Measurements from ENCODE around the gene NCBP3.

Gene NCBP3

GRCh38 chr17:3884188-3884587 lies 38.1 kb upstream of the NCBP3 start:
- Histone ChIP-seq H3K27ac (ENCODE audit: extremely low read depth, low read depth, low read length) (no peak overlapping the region), H3K4me1 (ENCODE audit: control insufficient read depth, insufficient read depth, low read length) (peaks cover 12% of the 10 kb centered on the region), H3K36me3 (ENCODE audit: control insufficient read depth in 2 of 2, insufficient read depth in 1 of 2, low read length in 2 of 2) (peaks cover 5 to 68% of the 10 kb centered on the region in 2 experiments), H3K4me3 (ENCODE audit: low read depth, low read length) (no peak overlapping the region), H3K9me3 (ENCODE audit: control insufficient read depth, insufficient read depth, low read depth, low read length) (no peaks in the 10 kb centered on the region)
- no peak for TF ChIP-seq ZNF670 (tag by site-specific recombination; IDR thresholded peaks at IDR 0.05; ENCODE audit: low read depth)
- no peak for TF ChIP-seq ZNF248 (tag by site-specific recombination; IDR thresholded peaks at IDR 0.05)
- no peak for TF ChIP-seq ZNF239 (tag by site-specific recombination; IDR thresholded peaks at IDR 0.05)
- no peak for TF ChIP-seq ZNF324 (tag by site-specific recombination; IDR thresholded peaks at IDR 0.05)
- TF ChIP-seq ZNF580 (tag by site-specific recombination; IDR thresholded peaks at IDR 0.05): no peak
- TF ChIP-seq EGR2 (tag by site-specific recombination; IDR thresholded peaks at IDR 0.05; ENCODE audit: low read depth): 0 out of 2 replicates have a peak, but pooled peaks have one; percentile 20
- no peak for TF ChIP-seq ZNF518A (tag by site-specific recombination; conservative IDR thresholded peaks at IDR 0.05; ENCODE audit: low read depth)
- no peak for TF ChIP-seq GLI2 (tag by site-specific recombination; IDR thresholded peaks at IDR 0.05; ENCODE audit: borderline replicate concordance, low read depth)
- no peak for TF ChIP-seq ZNF585B (tag by site-specific recombination; IDR thresholded peaks at IDR 0.05)
- ChIA-PET POLR2A (no interaction called here), CTCF (interaction anchor here (0.6 to 2.4 kb wide), 7 partner anchors 20 to 1025 kb away, joined by 3 to 8 read pairs (median 3); no protein-coding TSS in a partner anchor)

GRCh38 chr17:3882276-3882675 lies 36.2 kb upstream of the NCBP3 start:
- TF ChIP-seq REST (tag by site-specific recombination; IDR thresholded peaks at IDR 0.05): no peak
- H3K4me1 ChIP-seq (ENCODE audit: control insufficient read depth, insufficient read depth, low read length): no peaks in the 10 kb centered on the region
- POLR2A ChIA-PET: no interaction called here
- peaks cover 11 to 84% of the 10 kb centered on the region in 2 experiments for H3K36me3 ChIP-seq (ENCODE audit: control insufficient read depth in 2 of 2, insufficient read depth in 1 of 2, low read length in 2 of 2)
- no peak overlapping the region for H3K4me3 ChIP-seq (ENCODE audit: low read depth, low read length)
- H3K9me3 ChIP-seq (ENCODE audit: control insufficient read depth, insufficient read depth, low read depth, low read length): no peaks in the 10 kb centered on the region
- CTCF ChIA-PET: no interaction called here
- H3K27ac ChIP-seq (ENCODE audit: extremely low read depth, low read depth, low read length): no peak overlapping the region

- POLR2A ChIA-PET: interaction anchor here (1.3 to 1.6 kb wide), 2 partner anchors 8 to 12 kb away, joined by 4 to 5 read pairs; partner anchors contain the start of gene CAMKK1
- Histone ChIP-seq H3K36me3 (ENCODE audit: control insufficient read depth in 2 of 2, insufficient read depth in 1 of 2, low read length in 2 of 2) (peaks cover 11 to 93% of the 10 kb centered on the region in 2 experiments), H3K27ac (ENCODE audit: extremely low read depth, low read depth, low read length) (no peak overlapping the region), H3K9me3 (ENCODE audit: control insufficient read depth, insufficient read depth, low read depth, low read length) (no peaks in the 10 kb centered on the region), H3K4me1 (ENCODE audit: control insufficient read depth, insufficient read depth, low read length) (no peaks in the 10 kb centered on the region), H3K4me3 (ENCODE audit: low read depth, low read length) (no peak overlapping the region)
- TF ChIP-seq ZNF768 (tag by site-specific recombination; IDR thresholded peaks at IDR 0.05) (peak; percentile 76; the same call in 1 of the 2 replicates), ZNF561 (tag by site-specific recombination; IDR thresholded peaks at IDR 0.05; ENCODE audit: borderline replicate concordance) (no peak)
- CTCF ChIA-PET: interaction anchor here (1.4 to 4.0 kb wide), 3 partner anchors 17 to 143 kb away, joined by 5 to 21 read pairs (median 5); no protein-coding TSS in a partner anchor
Observed at GRCh38 chr17:3880983-3881382, 34.9 kb upstream of the NCBP3 start.

Measured in HEK293 (cell line).